GM12878 (cell line): Measurements from ENCODE around the gene KCNB1. TPM values are rescaled to one million over a fixed set of nuclear protein-coding genes. Genes with fewer than 3 reads are reported as not detected.

Experiments used
- ATAC-seq: fragments of 200-7000 bp; cut with Tn5 transposase; 3 replicates; pipeline ENCODE4 v1.9.1; 2020; ENCODE audit warnings: mild to moderate bottlenecking, moderate library complexity
- BruUV-seq: library from RNA; stranded (reverse); fragments of 400-500 nt; replicated peaks from 2 replicates; lab custom pipeline; 2021; lab: Mats Ljungman, UMichigan
- CTCF ChIA-PET: fragments of 300-600 bp; sonication (Branson Sonifier 250); formaldehyde crosslinking; extraction: SDS; loops from one replicate; lab custom pipeline; 2021; ENCODE audit warnings: inconsistent platforms; lab: Yijun Ruan, JAX
- POLR2A ChIA-PET: fragments of 350-600 bp; formaldehyde crosslinking; extraction: SDS; loops from one replicate; lab custom pipeline; 2021; ENCODE audit warnings: inconsistent platforms; lab: Charles Lee
- RAD21 ChIA-PET: fragments of 300-600 bp; sonication (Branson Sonifier 250); formaldehyde crosslinking; loops from one replicate; lab custom pipeline; 2023; ENCODE audit warnings: antibody characterized with exemption; ENCODE audit not compliant: unreplicated experiment; lab: Charles Lee
- SMC1A ChIA-PET: fragments of 300-600 bp; sonication (Branson Sonifier 250); formaldehyde crosslinking; loops from one replicate; lab custom pipeline; 2023; ENCODE audit not compliant: unreplicated experiment, uncharacterized antibody; lab: Charles Lee
- DNase-seq: peaks from one replicate; pipeline ENCODE4 v3.0.0-alpha.2; 2011; ENCODE audit warnings: low read depth, low spot score
- FAIRE-seq: peaks from 3 replicates; lab custom pipeline; 2011; peaks lifted over from hg19 to GRCh38; lab: Jason Lieb, UNC
- H2AFZ ChIP-seq: 2 replicates; pipeline ENCODE4 v1.6.0; 2011; ENCODE audit warnings: low read depth, low read length, control low read depth; ENCODE audit not compliant: control insufficient read depth
- H3K27ac ChIP-seq: 2 replicates; pipeline ENCODE4 v1.5.1; 2011; ENCODE audit warnings: control low read depth; ENCODE audit not compliant: control insufficient read depth, insufficient read depth
- H3K27me3 ChIP-seq, 2 experiments: replicated peaks in 1 of 2; 2 replicates each; pipeline versions ENCODE4 v1.6.0 to v1.6.1; 2011; ENCODE audit warnings: low read length in 1 of 2; ENCODE audit not compliant: control insufficient read depth in 2 of 2, insufficient read depth in 2 of 2
- H3K36me3 ChIP-seq, 2 experiments: 2 replicates each; pipeline ENCODE4 v1.5.1; 2011; ENCODE audit warnings: low read length in 1 of 2; ENCODE audit not compliant: control insufficient read depth in 2 of 2, insufficient read depth in 2 of 2
- H3K4me1 ChIP-seq: 2 replicates; pipeline ENCODE4 v1.6.1; 2011; ENCODE audit warnings: mild to moderate bottlenecking, low read length, moderate library complexity, mixed read lengths; ENCODE audit not compliant: control insufficient read depth, insufficient read depth
- H3K4me2 ChIP-seq: 2 replicates; pipeline ENCODE4 v1.6.0; 2011; ENCODE audit warnings: control low read depth; ENCODE audit not compliant: control insufficient read depth, insufficient read depth
- H3K4me3 ChIP-seq: fragments of 200-600 bp; sonication (generic); 2 replicates; pipeline ENCODE4 v1.5.1; 2016
- H3K79me2 ChIP-seq: 2 replicates; pipeline ENCODE4 v1.6.0; 2011; ENCODE audit warnings: low read length; ENCODE audit not compliant: control insufficient read depth, insufficient read depth
- H3K9ac ChIP-seq: 2 replicates; pipeline ENCODE4 v1.8.0; 2011; ENCODE audit warnings: low read length, control low read depth, mixed read lengths; ENCODE audit not compliant: control insufficient read depth, insufficient read depth
- H3K9me3 ChIP-seq: replicated peaks from 3 replicates; pipeline ENCODE4 v1.5.1; 2011; ENCODE audit warnings: mild to moderate bottlenecking, low read length; ENCODE audit not compliant: control insufficient read depth, insufficient read depth
- H4K20me1 ChIP-seq: 2 replicates; pipeline ENCODE4 v1.6.0; 2011; ENCODE audit not compliant: control insufficient read depth, insufficient read depth
- BACH1 ChIP-seq: fragments of 450-650 bp; IDR thresholded peaks from 2 replicates; pipeline ENCODE4 v1.6.1; 2017; ENCODE audit warnings: mild to moderate bottlenecking, borderline replicate concordance
- FOXK2 ChIP-seq: fragments of 450-650 bp; IDR thresholded peaks from 2 replicates; pipeline ENCODE4 v1.6.1; 2017; ENCODE audit warnings: mild to moderate bottlenecking, moderate library complexity
- MEF2B ChIP-seq: fragments of 450-650 bp; IDR thresholded peaks from 2 replicates; pipeline ENCODE4 v1.6.1; 2018; ENCODE audit warnings: mild to moderate bottlenecking, moderate library complexity; ENCODE audit not compliant: partially characterized antibody, poor library complexity, severe bottlenecking
- NFYA ChIP-seq: IDR thresholded peaks from 2 replicates; pipeline ENCODE4 v1.6.1; 2011; ENCODE audit warnings: low read depth, mild to moderate bottlenecking, low read length, improper control_type of control experiment, borderline replicate concordance
- NKRF ChIP-seq: fragments of 450-650 bp; conservative IDR thresholded peaks from 2 replicates; pipeline ENCODE4 v1.6.1; 2017; ENCODE audit warnings: mild to moderate bottlenecking, moderate library complexity
- NR2F1 ChIP-seq: fragments of 450-650 bp; conservative IDR thresholded peaks from 2 replicates; pipeline ENCODE4 v1.6.1; 2017; ENCODE audit warnings: mild to moderate bottlenecking
- POLR2AphosphoS2 ChIP-seq: IDR thresholded peaks from 2 replicates; pipeline ENCODE4 v1.6.1; 2011; ENCODE audit warnings: low read depth, mild to moderate bottlenecking, low read length, improper control_type of control experiment, moderate library complexity
- TBL1XR1 ChIP-seq: IDR thresholded peaks from 2 replicates; pipeline ENCODE4 v1.6.1; 2012; ENCODE audit warnings: low read depth, low read length, improper control_type of control experiment
- ZNF274 ChIP-seq: IDR thresholded peaks from one replicate; pipeline ENCODE4 v1.8.0; 2011; ENCODE audit not compliant: insufficient read length, insufficient read depth
- whole genome bisulfite sequencing: methylation state at CpG from one replicate; pipeline ENCODE4 v1.1.6; 2016; ENCODE audit warnings: low lambda C conversion rate; ENCODE audit not compliant: insufficient replicate concordance, insufficient coverage; ENCODE audit errors: missing lambda C conversion rate; 5-methylcytosine and 5-hydroxymethylcytosine counted together
- in situ Hi-C: fragments of 300-500 bp; cut with MboI; formaldehyde crosslinking; loops from 9 replicates; pipeline ENCODE4 v1.14.3; 2018; ENCODE audit warnings: mixed read lengths
- intact Hi-C: fragments of 100-400 bp; cut with micrococcal nuclease; formaldehyde crosslinking; loops from one replicate; pipeline ENCODE4 v1.14.2; 2022; ENCODE audit not compliant: unreplicated experiment
- polyA plus RNA-seq, 11 experiments: library from polyadenylated mRNA; depleted of rRNA in 4 of 11; unstranded in 6 of 11; stranded (reverse) in 5 of 11; fragments of >200 nt; fragmentation: Nextera tagmentation in 4 of 11; fragmentation: Illumina TruSeq in 1 of 11; extraction: Ambion mirVana in 4 of 11; extraction: Trizol in 1 of 11; gene quantifications; 1 replicate in 1 of 11; 2 replicates in 10 of 11; pipeline versions ENCODE4 v1.2.1 to v1.2.3, GENCODE V29; 2011 to 2016; ENCODE audit warnings: inconsistent platforms in 2 of 11, missing spikeins in 2 of 11, low read depth in 1 of 11
- total RNA-seq, 4 experiments: library from RNA; depleted of rRNA in 3 of 4; stranded (reverse); fragments of >200 nt in 3 of 4; fragmentation: Illumina TruSeq in 1 of 4; extraction: Trizol in 1 of 4; gene quantifications; 2 replicates each; pipeline versions ENCODE4 v1.2.1 to v1.2.3, GENCODE V29; 2013 to 2021
- TF ChIP-seq, protein P1 (sequence below), 3 experiments: IDR thresholded peaks in 2 of 3; conservative IDR thresholded peaks in 1 of 3; 2 replicates each; pipeline ENCODE4 v1.5.1; 2011; ENCODE audit warnings: low read depth in 3 of 3, low read length in 3 of 3, mild to moderate bottlenecking in 3 of 3, control low read depth in 2 of 3, moderate library complexity in 2 of 3, inconsistent platforms in 1 of 3, mixed read lengths in 1 of 3; ENCODE audit not compliant: control insufficient read depth in 2 of 3, insufficient read depth in 1 of 3; ENCODE audit errors: extremely low read depth in 1 of 3

The KCNB1 gene
- total and polyA plus RNA-seq, 10 of the 15 experiments (the other 5 are each of a cell fraction or from before 2014, with no cell fraction given), result 0.02 to 0.08 (median 0.03) TPM; not detected in 7

GRCh38 chr20:49397525-49397924 lies 84.9 kb downstream of the KCNB1 start:
- no peak overlapping the region for H3K9ac ChIP-seq
- no peaks in the 10 kb centered on the region; a peak in 1 of 4 replicates for H3K36me3 ChIP-seq
- TF ChIP-seq, protein P1, sequence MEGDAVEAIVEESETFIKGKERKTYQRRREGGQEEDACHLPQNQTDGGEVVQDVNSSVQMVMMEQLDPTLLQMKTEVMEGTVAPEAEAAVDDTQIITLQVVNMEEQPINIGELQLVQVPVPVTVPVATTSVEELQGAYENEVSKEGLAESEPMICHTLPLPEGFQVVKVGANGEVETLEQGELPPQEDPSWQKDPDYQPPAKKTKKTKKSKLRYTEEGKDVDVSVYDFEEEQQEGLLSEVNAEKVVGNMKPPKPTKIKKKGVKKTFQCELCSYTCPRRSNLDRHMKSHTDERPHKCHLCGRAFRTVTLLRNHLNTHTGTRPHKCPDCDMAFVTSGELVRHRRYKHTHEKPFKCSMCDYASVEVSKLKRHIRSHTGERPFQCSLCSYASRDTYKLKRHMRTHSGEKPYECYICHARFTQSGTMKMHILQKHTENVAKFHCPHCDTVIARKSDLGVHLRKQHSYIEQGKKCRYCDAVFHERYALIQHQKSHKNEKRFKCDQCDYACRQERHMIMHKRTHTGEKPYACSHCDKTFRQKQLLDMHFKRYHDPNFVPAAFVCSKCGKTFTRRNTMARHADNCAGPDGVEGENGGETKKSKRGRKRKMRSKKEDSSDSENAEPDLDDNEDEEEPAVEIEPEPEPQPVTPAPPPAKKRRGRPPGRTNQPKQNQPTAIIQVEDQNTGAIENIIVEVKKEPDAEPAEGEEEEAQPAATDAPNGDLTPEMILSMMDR (IDR thresholded peaks at IDR 0.05 in 2 of 3, conservative IDR thresholded peaks at IDR 0.05 in 1 of 3; ENCODE audit: control insufficient read depth in 2 of 3, extremely low read depth in 1 of 3, insufficient read depth in 1 of 3, low read depth in 3 of 3, low read length in 3 of 3), result no peak
- TF ChIP-seq ZNF274 (no peak), BACH1 (no peak), TBL1XR1 (no peak)
- H3K27ac ChIP-seq, result no peak overlapping the region
- in situ Hi-C loops, result no loop called here
- BruUV-seq, result no TSS peak
- no peak overlapping the region for H3K4me2 ChIP-seq
- intact Hi-C loops, result no loop called here
- no peaks in the 10 kb centered on the region for H3K4me1 ChIP-seq
- H3K9me3 ChIP-seq, result no peaks in the 10 kb centered on the region
- POLR2A ChIA-PET, result no interaction called here
- RAD21 ChIA-PET, result no interaction called here
- H3K27me3 ChIP-seq, result peaks cover 4% of the 10 kb centered on the region in 2 experiments; a peak in 3 of 4 replicates
- ATAC-seq (no peak), DNase-seq (no peak), FAIRE-seq (no peak)
- CTCF ChIA-PET, result interaction anchor here (0.7 to 2.9 kb wide), 3 partner anchors 9 to 14 kb away, joined by 3 to 9 read pairs (median 3); no protein-coding TSS in a partner anchor
- WGBS, result 35% methylated on average over 6 of the region's 6 CpGs
- no peak overlapping the region for H3K4me3 ChIP-seq
- SMC1A ChIA-PET, result interaction anchor here (1.4 kb wide), 1 partner anchor 64 kb away, joined by 3 read pairs; no protein-coding TSS in a partner anchor
- H3K79me2 ChIP-seq, result no peaks in the 10 kb centered on the region
- no peak overlapping the region for H2AFZ ChIP-seq
- no peaks in the 10 kb centered on the region for H4K20me1 ChIP-seq

GRCh38 chr20:49396230-49396629 lies 86.2 kb downstream of the KCNB1 start:
- H3K4me1 ChIP-seq, result no peaks in the 10 kb centered on the region
- ATAC-seq (no peak), DNase-seq (no peak), FAIRE-seq (no peak)
- H3K27me3 ChIP-seq, result peaks cover 4 to 8% of the 10 kb centered on the region in 2 experiments; a peak in 3 of 4 replicates
- H3K4me2 ChIP-seq, result no peak overlapping the region
- no peak overlapping the region for H3K27ac ChIP-seq
- ChIA-PET SMC1A (no interaction called here), POLR2A (no interaction called here), CTCF (interaction anchor here (2.9 kb wide), 1 partner anchor 11 kb away, joined by 9 read pairs; no protein-coding TSS in a partner anchor), RAD21 (no interaction called here)
- no peak overlapping the region for H3K9ac ChIP-seq
- intact Hi-C loops (no loop called here), in situ Hi-C loops (no loop called here)
- no TSS peak for BruUV-seq
- 41% methylated on average over 7 of the region's 7 CpGs for WGBS
- no peak overlapping the region for H3K4me3 ChIP-seq
- H4K20me1 ChIP-seq, result no peaks in the 10 kb centered on the region
- no peaks in the 10 kb centered on the region for H3K79me2 ChIP-seq
- no peaks in the 10 kb centered on the region for H3K9me3 ChIP-seq
- H2AFZ ChIP-seq, result no peak overlapping the region
- H3K36me3 ChIP-seq, result no peaks in the 10 kb centered on the region; a peak in 1 of 4 replicates
- TF ChIP-seq NKRF, result no peak
- no peak for TF ChIP-seq NR2F1
- TF ChIP-seq NFYA, result no peak
- no peak for TF ChIP-seq POLR2AphosphoS2
- TF ChIP-seq FOXK2, result no peak
- no peak for TF ChIP-seq MEF2B
